A673 (cell line): ENCODE results near the gene FCGR2B.

Experiments
- EZH2 ChIP-seq: fragments of 200-600 bp; sonication (generic); IDR thresholded peaks from 2 replicates; pipeline ENCODE4 v1.6.1; 2017; ENCODE audit warnings: borderline replicate concordance, low read depth, mild to moderate bottlenecking, mixed read lengths, antibody characterized with exemption, low read length; ENCODE audit not compliant: poor library complexity, severe bottlenecking
- TF ChIP-seq, protein P1 (sequence below): fragments of 300-800, 200-600 bp; sonication (generic); conservative IDR thresholded peaks from 2 replicates; pipeline ENCODE4 v1.5.1; 2017; ENCODE audit warnings: low read depth, mild to moderate bottlenecking, antibody characterized with exemption, low read length, moderate library complexity, mixed read lengths

DNA sequence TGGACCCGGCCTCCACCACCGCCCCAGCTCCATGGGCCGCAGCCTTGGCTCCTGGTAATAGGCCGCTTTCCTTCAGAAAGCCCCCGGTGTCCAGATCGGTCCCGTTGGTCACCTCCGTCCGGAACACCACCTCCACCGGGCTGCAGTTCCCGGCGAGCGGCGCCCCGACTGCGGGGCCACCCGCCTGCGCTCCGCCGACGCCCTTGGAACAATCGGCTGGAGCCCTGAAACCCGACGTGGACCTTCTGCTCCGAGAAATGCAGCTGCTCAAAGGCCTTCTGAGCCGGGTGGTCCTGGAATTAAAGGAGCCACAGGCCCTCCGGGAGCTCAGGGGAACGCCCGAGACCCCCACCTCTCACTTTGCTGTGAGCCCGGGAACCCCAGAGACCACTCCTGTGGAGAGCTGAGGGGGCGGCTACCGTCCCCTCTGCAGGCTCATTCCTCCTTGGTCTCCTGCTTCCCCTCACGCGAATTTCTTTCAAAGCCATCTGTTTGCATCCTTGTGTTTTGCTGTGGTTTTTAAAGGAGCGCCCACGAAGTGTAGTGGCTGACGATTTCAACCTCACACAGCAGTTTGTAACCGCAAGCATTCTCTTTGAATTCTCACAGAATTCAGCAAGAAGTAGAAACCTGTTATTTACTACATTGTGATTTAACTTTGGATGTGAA is 64.4 kb downstream of the FCGR2B start:
- TF ChIP-seq, protein P1, sequence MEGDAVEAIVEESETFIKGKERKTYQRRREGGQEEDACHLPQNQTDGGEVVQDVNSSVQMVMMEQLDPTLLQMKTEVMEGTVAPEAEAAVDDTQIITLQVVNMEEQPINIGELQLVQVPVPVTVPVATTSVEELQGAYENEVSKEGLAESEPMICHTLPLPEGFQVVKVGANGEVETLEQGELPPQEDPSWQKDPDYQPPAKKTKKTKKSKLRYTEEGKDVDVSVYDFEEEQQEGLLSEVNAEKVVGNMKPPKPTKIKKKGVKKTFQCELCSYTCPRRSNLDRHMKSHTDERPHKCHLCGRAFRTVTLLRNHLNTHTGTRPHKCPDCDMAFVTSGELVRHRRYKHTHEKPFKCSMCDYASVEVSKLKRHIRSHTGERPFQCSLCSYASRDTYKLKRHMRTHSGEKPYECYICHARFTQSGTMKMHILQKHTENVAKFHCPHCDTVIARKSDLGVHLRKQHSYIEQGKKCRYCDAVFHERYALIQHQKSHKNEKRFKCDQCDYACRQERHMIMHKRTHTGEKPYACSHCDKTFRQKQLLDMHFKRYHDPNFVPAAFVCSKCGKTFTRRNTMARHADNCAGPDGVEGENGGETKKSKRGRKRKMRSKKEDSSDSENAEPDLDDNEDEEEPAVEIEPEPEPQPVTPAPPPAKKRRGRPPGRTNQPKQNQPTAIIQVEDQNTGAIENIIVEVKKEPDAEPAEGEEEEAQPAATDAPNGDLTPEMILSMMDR: no peak
- TF ChIP-seq EZH2: no peak
